NCI-H2171 treated with DMSO at 0.1 percent for 48 hours (cell line): ENCODE measurements around the gene TGFBR3.
A peak's percentile ranks its signal among the peaks of the same experiment; 100 is the strongest.
"Not testable (repeated sequence)": the region's sequence is repeated elsewhere in the genome, so short reads cannot be mapped to it uniquely, and the experiment has no call there.

Experiments used
- DNase-seq: peaks from one replicate; lab custom pipeline; 2025; lab: John Stamatoyannopoulos, UW

Gene TGFBR3

GRCh38 chr1:91883470-91883869, 2.5 kb downstream of the TGFBR3 start:
- DNase-seq = no peak

- no peak for DNase-seq
Measured at GRCh38 chr1:91881280-91881679, 4.7 kb downstream of the TGFBR3 start.

- peak; percentile 3 for DNase-seq
Measured at GRCh38 chr1:91879733-91880132, 6.2 kb downstream of the TGFBR3 start.

- no peak for DNase-seq
Measured at GRCh38 chr1:91877574-91878208, 8.3 kb downstream of the TGFBR3 start.

- no peak for DNase-seq
Measured at GRCh38 chr1:91876781-91877573, 9.0 kb downstream of the TGFBR3 start.

- DNase-seq = no peak
Measured at GRCh38 chr1:91876040-91876470, 9.9 kb downstream of the TGFBR3 start.

- DNase-seq = no peak
Measured at GRCh38 chr1:91874167-91874566, 11.8 kb downstream of the TGFBR3 start.

GRCh38 chr1:91872559-91873081, 13.3 kb downstream of the TGFBR3 start:
- DNase-seq = no peak

- no peak for DNase-seq
Measured at GRCh38 chr1:91872000-91872399, 14.0 kb downstream of the TGFBR3 start.

- no peak for DNase-seq
Measured at GRCh38 chr1:91870322-91870721, 15.6 kb downstream of the TGFBR3 start.

GRCh38 chr1:91866425-91866824, 19.5 kb downstream of the TGFBR3 start:
- DNase-seq = no peak

- DNase-seq = no peak
Measured at GRCh38 chr1:91864017-91864700, 21.8 kb downstream of the TGFBR3 start.

- DNase-seq = no peak
Measured at GRCh38 chr1:91863498-91863897, 22.5 kb downstream of the TGFBR3 start.

GRCh38 chr1:91862120-91862519, 23.8 kb downstream of the TGFBR3 start:
- DNase-seq = no peak

- no peak for DNase-seq
Measured at GRCh38 chr1:91857557-91858239, 28.3 kb downstream of the TGFBR3 start.

- no peak for DNase-seq
Measured at GRCh38 chr1:91856996-91857395, 29.0 kb downstream of the TGFBR3 start.

- no peak for DNase-seq
Measured at GRCh38 chr1:91854852-91855534, 31.0 kb downstream of the TGFBR3 start.

GRCh38 chr1:91853397-91853796, 32.6 kb downstream of the TGFBR3 start:
- DNase-seq = no peak

- DNase-seq = not testable (repeated sequence)
Measured at GRCh38 chr1:91852011-91852410, 33.9 kb downstream of the TGFBR3 start.

- DNase-seq = no peak
Measured at GRCh38 chr1:91851130-91852010, 34.6 kb downstream of the TGFBR3 start.

GRCh38 chr1:91850708-91851107, 35.2 kb downstream of the TGFBR3 start:
- DNase-seq = no peak
